Endothelial cell of umbilical vein (primary cell): ENCODE data around the gene ILKAP. TPM values are rescaled to one million over a fixed set of nuclear protein-coding genes. Genes with fewer than 3 reads are reported as not detected.

ENCODE experiments used
- BruUV-seq: library from RNA; stranded (reverse); fragments of 400-500 nt; replicated peaks from 2 replicates; lab custom pipeline; 2021; lab: Mats Ljungman, UMichigan
- CTCF ChIA-PET: fragments of 300-600, 350-600 bp; sonication (Branson Sonifier 250); formaldehyde crosslinking; loops from one replicate; lab custom pipeline; 2021; ENCODE audit warnings: antibody characterized with exemption, inconsistent platforms; lab: Charles Lee
- POLR2A ChIA-PET: fragments of 300-600, 350-600 bp; sonication (Branson Sonifier 250); formaldehyde crosslinking; loops from one replicate; lab custom pipeline; 2021; ENCODE audit warnings: antibody characterized with exemption, inconsistent platforms; lab: Charles Lee
- DNase-seq: peaks from one replicate; pipeline ENCODE4 v3.0.0-alpha.2; 2011; ENCODE audit warnings: low read depth, low spot score
- FAIRE-seq: peaks from 2 replicates; lab custom pipeline; 2011; peaks lifted over from hg19 to GRCh38; lab: Jason Lieb, UNC
- H2AFZ ChIP-seq: 2 replicates; pipeline ENCODE4 v1.6.0; 2012; ENCODE audit warnings: low read depth, low read length, control low read depth, inconsistent platforms
- H3K27ac ChIP-seq: 2 replicates; pipeline ENCODE4 v1.5.1; 2011; ENCODE audit warnings: low read depth, mild to moderate bottlenecking, control low read depth, low read length, moderate library complexity; ENCODE audit not compliant: insufficient read depth
- H3K27me3 ChIP-seq, 2 experiments: 2 replicates each; pipeline versions ENCODE4 v1.6.0 to v1.6.1; 2011; ENCODE audit warnings: low read length in 2 of 2, mixed read lengths in 1 of 2; ENCODE audit not compliant: control insufficient read depth in 2 of 2, insufficient read depth in 2 of 2
- H3K36me3 ChIP-seq, 2 experiments: 2 replicates in 1 of 2; 3 replicates in 1 of 2; pipeline ENCODE4 v1.5.1; 2011; ENCODE audit warnings: low read length in 2 of 2, mild to moderate bottlenecking in 1 of 2, moderate library complexity in 1 of 2; ENCODE audit not compliant: control insufficient read depth in 2 of 2, insufficient read depth in 2 of 2; ENCODE audit errors: extremely low read depth in 1 of 2
- H3K4me1 ChIP-seq: 3 replicates; pipeline ENCODE4 v1.5.1; 2011; ENCODE audit warnings: mild to moderate bottlenecking, low read length; ENCODE audit not compliant: control insufficient read depth, insufficient read depth; ENCODE audit errors: extremely low read depth
- H3K4me2 ChIP-seq: 2 replicates; pipeline ENCODE4 v1.6.1; 2011; ENCODE audit warnings: low read length, control low read depth, mixed read lengths; ENCODE audit not compliant: insufficient read depth
- H3K4me3 ChIP-seq, 3 experiments: fragments of 200-600 bp in 1 of 3; sonication (generic), shearing (Covaris generic) in 1 of 3; replicated peaks in 1 of 3; 2 replicates each; pipeline ENCODE4 v1.5.1; 2011 to 2016; ENCODE audit warnings: control low read depth in 3 of 3, low read length in 3 of 3, mild to moderate bottlenecking in 2 of 3, inconsistent platforms in 1 of 3, low read depth in 1 of 3, moderate library complexity in 1 of 3; ENCODE audit not compliant: insufficient read depth in 1 of 3
- H3K79me2 ChIP-seq: 2 replicates; pipeline ENCODE4 v1.6.0; 2012; ENCODE audit warnings: low read length, inconsistent platforms; ENCODE audit not compliant: control insufficient read depth, insufficient read depth
- H3K9ac ChIP-seq: replicated peaks from 2 replicates; pipeline ENCODE3; 2011; ENCODE audit warnings: low read length, control low read depth; ENCODE audit not compliant: insufficient read depth; ENCODE audit errors: extremely low read depth
- H3K9me1 ChIP-seq: replicated peaks from 3 replicates; pipeline ENCODE4 v1.6.0; 2011; ENCODE audit warnings: mild to moderate bottlenecking, low read length; ENCODE audit not compliant: control insufficient read depth, insufficient read depth; ENCODE audit errors: extremely low read depth
- H3K9me3 ChIP-seq: replicated peaks from 2 replicates; pipeline ENCODE4 v1.5.1; 2012; ENCODE audit warnings: low read length, inconsistent platforms; ENCODE audit not compliant: control insufficient read depth, insufficient read depth
- H4K20me1 ChIP-seq: replicated peaks from 2 replicates; pipeline ENCODE3; 2011; ENCODE audit warnings: mild to moderate bottlenecking, low read length; ENCODE audit not compliant: control insufficient read depth, insufficient read depth; ENCODE audit errors: extremely low read depth
- EZH2 ChIP-seq: IDR thresholded peaks from 2 replicates; pipeline ENCODE4 v1.6.1; 2012; ENCODE audit warnings: borderline replicate concordance, low read depth, mild to moderate bottlenecking, moderate library complexity, low read length, inconsistent platforms; ENCODE audit not compliant: severe bottlenecking
- FOS ChIP-seq: IDR thresholded peaks from 2 replicates; pipeline ENCODE4 v1.6.1; 2011; ENCODE audit warnings: mild to moderate bottlenecking, low read length, moderate library complexity, borderline replicate concordance; ENCODE audit not compliant: insufficient read depth
- GATA2 ChIP-seq: IDR thresholded peaks from 2 replicates; pipeline ENCODE4 v1.7.0; 2011; ENCODE audit warnings: low read depth, mild to moderate bottlenecking, moderate library complexity, mixed read lengths, low read length; ENCODE audit not compliant: insufficient read length, insufficient read depth
- JUN ChIP-seq: IDR thresholded peaks from 2 replicates; pipeline ENCODE4 v1.6.1; 2011; ENCODE audit warnings: borderline replicate concordance, low read depth; ENCODE audit not compliant: insufficient read length, insufficient read depth
- MYC ChIP-seq: IDR thresholded peaks from one replicate; pipeline ENCODE4 v1.6.1; 2011; ENCODE audit warnings: mild to moderate bottlenecking, low read depth, low read length
- POLR2A ChIP-seq: IDR thresholded peaks from 2 replicates; pipeline ENCODE4 v1.6.1; 2012; ENCODE audit warnings: low read depth, mild to moderate bottlenecking, control low read depth, low read length
- POLR2AphosphoS5 ChIP-seq: IDR thresholded peaks from 2 replicates; pipeline ENCODE4 v1.6.1; 2012; ENCODE audit warnings: low read depth, mild to moderate bottlenecking, control low read depth, low read length, moderate library complexity; ENCODE audit not compliant: insufficient read depth
- dilution Hi-C: fragments of 300-500 bp; cut with MboI; formaldehyde crosslinking; loops from one replicate; pipeline ENCODE4 v1.15.0; 2019; ENCODE audit warnings: low sequenced_read_pairs; ENCODE audit not compliant: extremely low pct_ligation_motif_present
- intact Hi-C: fragments of 100-400 bp; cut with micrococcal nuclease; formaldehyde crosslinking; loops from one replicate; pipeline ENCODE4 v1.10.0; 2022
- polyA plus RNA-seq, 4 experiments: library from polyadenylated mRNA; depleted of rRNA in 3 of 4; stranded (reverse) in 3 of 4; unstranded in 1 of 4; fragments of >200 nt; gene quantifications; 2 replicates each; pipeline versions ENCODE4 v1.2.1 to v1.2.3, GENCODE V29; 2011 to 2012; ENCODE audit warnings: missing spikeins in 1 of 4
- total RNA-seq: library from RNA; stranded (reverse); gene quantifications from 2 replicates; pipeline ENCODE4 v1.2.3, GENCODE V29; 2021
- TF ChIP-seq, protein P1 (sequence below), 2 donors: IDR thresholded peaks; 1 replicate in 1 of 2; 2 replicates in 1 of 2; pipeline ENCODE4 v1.5.1; 2011; ENCODE audit warnings: low read length in 2 of 2, mild to moderate bottlenecking in 2 of 2, moderate library complexity in 2 of 2, control low read depth in 1 of 2, inconsistent platforms in 1 of 2, low read depth in 1 of 2; ENCODE audit not compliant: insufficient read depth in 1 of 2; ENCODE audit errors: extremely low read depth in 1 of 2
- TF ChIP-seq, protein P2 (sequence below): IDR thresholded peaks from 2 replicates; pipeline ENCODE4 v1.6.1; 2011; ENCODE audit not compliant: insufficient read depth, insufficient read length

Gene ILKAP
- total and polyA plus RNA-seq, 2 donors (not counting 3 experiments of a cell fraction or from before 2014, with no cell fraction given), result 49.2 to 49.8 TPM

DNA sequence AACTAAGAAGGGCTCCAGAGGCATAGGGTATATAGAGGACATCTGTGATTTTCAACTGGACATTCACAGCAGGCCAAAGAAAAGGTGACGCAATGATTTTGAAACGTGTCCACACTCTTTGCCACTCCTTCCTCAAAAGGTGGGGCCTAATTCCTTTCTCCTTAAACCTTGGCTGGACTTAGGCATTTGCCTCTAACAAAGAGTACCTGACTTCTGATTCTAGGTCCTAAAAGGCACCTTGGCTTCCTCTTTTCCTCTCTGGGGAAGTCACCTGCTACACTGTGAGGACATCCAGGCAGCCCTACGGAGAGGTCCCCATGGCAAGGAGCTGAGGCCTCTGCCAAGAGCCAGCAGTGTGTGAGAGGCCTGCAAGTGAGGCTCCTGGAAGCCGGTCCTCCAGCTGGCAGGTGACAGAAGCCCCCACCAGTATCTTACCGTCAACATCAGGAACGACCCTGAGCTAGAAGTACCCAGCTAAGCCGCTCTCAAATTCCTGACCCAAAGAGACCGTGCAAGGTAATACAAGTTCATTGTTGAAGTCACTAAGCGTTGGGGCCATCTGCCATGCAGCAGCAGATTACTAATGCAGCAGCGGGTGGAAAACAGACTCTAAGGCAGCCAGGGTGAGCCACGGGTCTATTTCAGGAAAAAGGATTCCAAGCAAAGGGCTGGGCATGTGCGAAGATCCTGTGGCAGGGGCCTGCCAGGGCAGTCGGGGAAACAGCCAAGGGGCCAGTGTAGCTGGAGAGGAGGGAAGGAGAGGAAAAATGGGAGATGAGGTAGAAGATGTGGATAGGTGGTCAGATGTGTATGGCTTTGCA lies 43.7 kb upstream of the ILKAP start:
- Histone ChIP-seq H3K27ac (no peak overlapping the region), H3K9me1 (no peaks in the 10 kb centered on the region), H3K79me2 (no peaks in the 10 kb centered on the region), H3K36me3 (no peaks in the 10 kb centered on the region), H2AFZ (no peak overlapping the region), H4K20me1 (no peaks in the 10 kb centered on the region), H3K4me1 (no peaks in the 10 kb centered on the region), H3K9me3 (no peaks in the 10 kb centered on the region), H3K27me3 (no peaks in the 10 kb centered on the region), H3K4me2 (no peak overlapping the region), H3K4me3 (no peak overlapping the region), H3K9ac (no peak overlapping the region)
- POLR2A ChIA-PET, result no interaction called here
- FAIRE-seq, result no peak
- no peak for DNase-seq
- TF ChIP-seq, protein P1, sequence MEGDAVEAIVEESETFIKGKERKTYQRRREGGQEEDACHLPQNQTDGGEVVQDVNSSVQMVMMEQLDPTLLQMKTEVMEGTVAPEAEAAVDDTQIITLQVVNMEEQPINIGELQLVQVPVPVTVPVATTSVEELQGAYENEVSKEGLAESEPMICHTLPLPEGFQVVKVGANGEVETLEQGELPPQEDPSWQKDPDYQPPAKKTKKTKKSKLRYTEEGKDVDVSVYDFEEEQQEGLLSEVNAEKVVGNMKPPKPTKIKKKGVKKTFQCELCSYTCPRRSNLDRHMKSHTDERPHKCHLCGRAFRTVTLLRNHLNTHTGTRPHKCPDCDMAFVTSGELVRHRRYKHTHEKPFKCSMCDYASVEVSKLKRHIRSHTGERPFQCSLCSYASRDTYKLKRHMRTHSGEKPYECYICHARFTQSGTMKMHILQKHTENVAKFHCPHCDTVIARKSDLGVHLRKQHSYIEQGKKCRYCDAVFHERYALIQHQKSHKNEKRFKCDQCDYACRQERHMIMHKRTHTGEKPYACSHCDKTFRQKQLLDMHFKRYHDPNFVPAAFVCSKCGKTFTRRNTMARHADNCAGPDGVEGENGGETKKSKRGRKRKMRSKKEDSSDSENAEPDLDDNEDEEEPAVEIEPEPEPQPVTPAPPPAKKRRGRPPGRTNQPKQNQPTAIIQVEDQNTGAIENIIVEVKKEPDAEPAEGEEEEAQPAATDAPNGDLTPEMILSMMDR (IDR thresholded peaks at IDR 0.05; ENCODE audit: extremely low read depth in 1 of 2, insufficient read depth in 1 of 2, low read depth in 1 of 2, low read length in 2 of 2), result no peak
- TF ChIP-seq, protein P2, sequence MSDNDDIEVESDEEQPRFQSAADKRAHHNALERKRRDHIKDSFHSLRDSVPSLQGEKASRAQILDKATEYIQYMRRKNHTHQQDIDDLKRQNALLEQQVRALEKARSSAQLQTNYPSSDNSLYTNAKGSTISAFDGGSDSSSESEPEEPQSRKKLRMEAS, result no peak
- no peak for TF ChIP-seq JUN
- TF ChIP-seq FOS, result no peak
- no peak for TF ChIP-seq MYC
- TF ChIP-seq POLR2A, result no peak
- no peak for TF ChIP-seq POLR2AphosphoS5
- no peak for TF ChIP-seq EZH2
- no peak for TF ChIP-seq GATA2
- dilution Hi-C loops (no loop called here), intact Hi-C loops (loop anchor here (10.0 kb wide), 1 partner anchor 282 kb away; the partner anchor contains the start of gene UBE2F)
- no TSS peak for BruUV-seq
- CTCF ChIA-PET, result interaction anchor here (4.6 kb wide), 1 partner anchor 16 kb away, joined by 24 read pairs; no protein-coding TSS in a partner anchor
